GM21717 (cell line): ENCODE data around the gene JMJD6.
"Not testable (repeated sequence)": the region's sequence is repeated elsewhere in the genome, so short reads cannot be mapped to it uniquely, and the experiment has no call there.

ENCODE experiments used
- ATAC-seq: cut with Tn5 transposase; IDR thresholded peaks from one replicate; pipeline ENCODE4 v1.9.1; 2021; ENCODE audit warnings: mild to moderate bottlenecking, moderate library complexity; ENCODE audit not compliant: unreplicated experiment

JMJD6 gene

GRCh38 chr17:76718516-76718915, 7.9 kb downstream of the JMJD6 start:
- no peak for ATAC-seq

DNA sequence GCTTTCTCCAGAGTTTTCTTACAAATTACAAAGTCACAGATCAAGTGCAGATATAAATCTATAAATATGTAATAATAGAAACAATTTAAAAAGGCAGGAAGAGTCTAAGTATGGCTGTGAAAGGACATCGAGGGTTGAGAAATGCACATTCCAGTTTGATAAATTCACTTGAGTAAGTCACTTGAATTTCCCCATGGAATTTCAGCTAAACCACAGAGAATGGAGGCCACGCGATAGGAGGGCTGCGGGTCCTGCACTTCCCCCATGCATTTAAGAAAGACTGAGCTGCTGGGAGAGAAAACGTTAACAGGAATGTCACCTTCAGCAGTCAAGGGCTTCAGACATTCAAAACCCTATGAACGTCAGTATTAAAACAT, 9.6 kb downstream of the JMJD6 start:
- no peak for ATAC-seq

- no peak for ATAC-seq
Observed at GRCh38 chr17:76716146-76716838, 10.1 kb downstream of the JMJD6 start.

GRCh38 chr17:76715496-76715830, 10.9 kb downstream of the JMJD6 start:
- no peak for ATAC-seq

DNA sequence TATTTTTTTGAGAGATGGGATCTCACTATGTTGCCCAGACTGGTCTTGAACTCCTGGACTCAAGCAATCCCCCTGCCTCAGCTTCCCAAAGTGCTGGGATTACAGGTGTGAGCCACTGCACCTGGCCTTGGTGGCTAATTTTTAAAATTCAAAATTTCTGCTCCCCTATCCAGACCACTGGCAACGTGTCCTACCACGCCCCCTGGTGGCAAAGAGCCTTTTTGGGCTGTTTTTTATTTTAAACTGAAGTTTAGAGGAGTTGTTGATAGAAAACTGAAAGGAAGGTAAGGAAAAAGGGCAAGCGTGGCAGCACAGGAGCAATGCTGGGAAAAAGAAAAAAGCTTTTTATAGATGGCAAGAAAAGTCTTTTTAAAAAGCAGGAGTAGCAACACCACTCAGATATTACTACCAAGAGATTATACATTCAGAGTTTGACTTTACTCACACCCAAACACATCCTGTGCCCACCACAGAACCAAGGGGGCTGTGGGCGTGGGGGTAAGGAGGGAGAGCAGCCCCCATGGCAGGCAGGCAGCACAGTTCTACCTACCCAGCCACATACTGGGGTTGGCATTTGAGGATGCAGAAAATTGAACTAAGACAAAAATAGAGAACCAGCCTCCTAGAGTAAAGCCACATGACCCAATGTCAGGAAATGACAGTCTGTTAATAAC, 11.4 kb downstream of the JMJD6 start:
- no peak for ATAC-seq

GRCh38 chr17:76714336-76714735, 12.1 kb downstream of the JMJD6 start:
- no peak for ATAC-seq

GRCh38 chr17:76713765-76714164, 12.6 kb downstream of the JMJD6 start:
- ATAC-seq: no peak

DNA sequence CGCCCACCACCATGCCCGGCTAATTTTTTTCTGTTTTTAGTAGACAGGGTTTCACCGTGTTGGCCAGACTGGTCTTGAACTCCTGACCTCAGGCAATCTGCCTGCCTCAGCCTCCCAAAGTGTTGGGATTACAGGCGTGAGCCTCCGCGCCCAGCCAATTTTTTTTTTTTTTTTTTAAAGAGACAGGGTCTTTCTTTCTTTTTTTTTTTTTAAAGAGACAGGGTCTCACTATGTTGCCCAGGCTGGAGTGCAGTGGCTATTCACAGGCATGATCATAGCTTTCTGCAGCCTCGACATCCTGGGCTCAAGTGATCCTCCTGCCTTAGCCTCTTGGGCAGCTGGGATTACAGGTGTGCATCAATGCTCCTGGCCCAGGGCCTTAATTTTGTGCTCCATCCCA, 14.1 kb downstream of the JMJD6 start:
- ATAC-seq: not testable (repeated sequence)

DNA sequence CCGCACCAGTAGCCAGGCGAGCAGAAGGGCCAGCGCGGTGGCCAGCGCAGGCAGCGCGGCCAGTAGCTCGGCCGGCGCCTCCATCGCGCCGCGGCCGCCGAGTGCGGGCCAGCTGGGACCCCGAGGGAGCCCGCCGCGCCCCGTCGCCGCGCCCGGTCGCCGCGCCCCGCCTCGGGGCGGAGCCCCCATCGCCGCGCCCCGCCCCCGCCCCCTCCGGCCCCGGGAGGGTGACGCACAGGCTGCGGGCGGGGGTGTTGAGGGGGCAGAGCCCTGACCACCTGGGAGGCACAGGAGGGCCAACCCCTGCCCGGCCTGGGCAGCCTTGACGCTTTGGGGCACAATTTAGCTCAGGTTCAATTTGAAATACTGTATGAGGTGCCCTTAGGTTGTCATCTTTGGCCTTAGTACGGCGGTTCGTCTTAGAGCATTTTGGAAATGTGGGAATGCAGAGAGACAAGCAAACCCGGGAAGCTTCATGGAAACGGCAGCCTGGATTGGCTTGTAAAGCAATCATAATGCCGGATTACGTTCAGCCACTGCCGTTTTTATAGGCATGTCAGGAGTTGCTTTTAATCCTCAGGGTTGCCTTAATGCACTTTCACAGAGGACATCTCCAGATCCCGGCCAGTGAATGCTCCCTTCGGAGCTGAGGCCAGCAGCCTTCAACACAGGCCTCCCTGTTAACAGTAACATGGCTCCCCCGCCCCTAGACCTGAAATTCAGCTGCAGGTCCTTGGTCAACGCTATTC, 15.4 kb downstream of the JMJD6 start, which contains the start of gene MXRA7:
MXRA7 (minus strand) TSS at position 103 of the 749 bp plus-strand sequence; CDS start at position 84, 19 bp downstream.
- no peak for ATAC-seq

DNA sequence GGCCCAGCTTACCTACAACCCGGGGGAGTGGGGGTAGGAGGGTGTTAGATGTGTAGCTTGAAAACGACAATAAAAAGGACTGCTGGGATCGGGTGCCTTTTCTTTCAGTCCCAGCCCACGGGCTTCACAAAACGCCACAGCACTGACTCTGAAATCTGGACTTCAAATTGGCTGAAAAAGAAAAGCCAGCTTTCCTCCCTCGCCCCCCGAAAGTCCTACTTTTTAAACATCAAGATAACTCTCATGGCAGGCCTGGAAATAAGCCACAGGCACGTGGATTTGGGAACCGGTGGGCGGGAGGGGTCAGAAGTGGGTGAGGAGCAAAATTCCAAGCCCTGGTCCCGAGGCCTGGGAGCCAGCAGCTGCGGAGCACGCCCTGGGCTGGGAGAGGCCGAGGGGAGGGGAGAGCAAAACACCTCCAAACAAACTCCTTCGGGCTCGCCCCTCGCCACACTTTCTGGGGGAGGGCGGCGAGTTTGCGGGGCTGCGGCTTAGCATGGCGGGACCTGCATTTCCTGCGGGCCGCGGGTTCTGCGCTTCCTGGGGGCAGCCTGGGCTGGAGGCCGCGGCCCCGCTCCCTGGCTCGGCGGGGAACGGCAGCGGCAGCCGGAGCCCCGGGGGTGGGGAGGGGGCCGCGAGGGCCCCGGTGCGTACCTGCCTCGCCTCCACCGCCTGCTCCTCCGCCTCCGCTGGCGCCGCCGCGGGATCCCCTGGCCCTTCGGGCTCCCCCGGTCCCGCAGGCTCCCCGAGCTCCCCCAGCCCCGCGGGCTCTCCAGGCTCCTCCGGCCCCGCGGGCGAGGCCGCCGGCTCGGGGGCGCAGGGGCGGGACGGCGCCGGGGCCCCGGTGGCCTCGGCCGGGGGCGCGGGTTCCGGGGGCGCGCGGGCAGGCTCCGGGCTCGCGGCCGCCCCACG, 16.2 kb downstream of the JMJD6 start:
- not testable (repeated sequence) for ATAC-seq

GRCh38 chr17:76709077-76709950, 17.1 kb downstream of the JMJD6 start:
- no peak for ATAC-seq

DNA sequence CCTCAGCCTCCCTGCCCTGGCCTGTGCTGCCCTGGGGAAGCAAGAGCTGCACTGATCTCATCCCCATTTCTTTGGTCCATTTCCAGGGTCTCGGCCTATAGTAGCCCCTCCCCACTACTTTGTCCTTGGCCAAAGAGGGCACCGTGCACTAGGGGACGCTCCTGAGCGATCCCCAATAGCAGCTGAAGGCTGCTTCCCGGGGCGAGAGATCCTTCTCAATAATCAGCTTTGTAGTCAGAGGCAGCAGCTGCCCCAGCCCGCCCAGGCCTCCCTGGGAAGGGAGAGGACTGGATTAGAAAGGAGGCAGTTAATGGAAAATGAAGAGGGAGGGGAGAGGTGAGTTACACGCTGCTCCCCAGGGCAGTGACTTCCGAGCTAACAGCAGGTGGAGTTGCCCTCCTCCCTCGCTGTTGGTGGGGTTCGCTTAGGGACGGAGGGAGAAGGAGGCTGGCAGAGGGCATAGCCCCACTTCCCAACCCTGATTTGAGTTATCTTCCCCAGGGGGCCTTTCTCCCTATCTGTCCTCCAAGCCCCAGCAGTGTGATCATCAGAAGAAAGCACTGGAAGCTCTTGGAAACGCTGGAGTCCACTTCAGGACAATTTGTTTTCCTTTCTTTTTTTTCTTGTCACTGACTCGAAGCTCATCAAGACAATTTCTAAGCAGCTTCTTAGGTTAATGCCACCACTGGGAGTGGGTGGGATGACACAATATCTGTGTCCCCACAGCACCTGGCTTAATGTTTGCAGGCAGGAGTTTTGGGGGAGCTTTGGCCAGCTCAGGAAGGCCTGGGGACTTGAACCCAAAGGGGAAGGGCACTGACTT, 18.2 kb downstream of the JMJD6 start:
- ATAC-seq: no peak

DNA sequence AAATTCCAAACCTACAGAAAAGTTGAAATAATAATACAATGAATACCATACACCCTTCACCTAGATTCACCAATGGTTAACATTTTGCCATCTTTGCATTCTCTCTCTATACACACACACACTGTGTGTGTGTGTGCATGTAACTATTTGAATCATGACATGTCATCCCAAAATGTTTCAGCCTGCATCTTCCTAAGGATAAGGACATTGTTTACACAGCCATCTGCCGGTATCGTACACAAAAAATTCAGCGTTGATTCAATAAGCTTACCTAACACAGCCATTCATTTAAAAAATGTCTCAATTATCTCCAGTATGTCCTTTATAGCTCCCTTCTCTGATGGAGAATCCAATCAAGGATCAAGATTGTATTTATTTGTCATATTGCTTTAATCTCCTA, 19.6 kb downstream of the JMJD6 start:
- no peak for ATAC-seq

DNA sequence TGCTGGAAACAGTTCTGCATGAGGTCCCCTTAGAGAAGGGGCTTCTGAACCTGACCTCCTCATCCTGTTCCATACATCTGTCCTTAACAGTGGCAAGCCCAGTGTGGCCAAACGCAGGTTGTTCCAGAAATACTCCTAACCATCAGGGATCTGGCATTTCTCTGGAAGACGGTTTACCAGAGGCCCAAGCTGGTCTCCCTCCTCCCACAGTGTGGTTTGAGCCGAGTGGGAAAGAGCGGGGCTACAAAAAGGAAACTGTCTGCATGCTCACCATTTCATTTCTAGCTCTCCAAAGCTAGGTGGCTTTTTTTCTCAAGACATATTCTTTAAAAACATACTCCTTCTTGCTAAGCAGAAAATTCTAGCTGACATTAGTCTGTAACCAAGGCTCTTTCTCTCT, 21.6 kb downstream of the JMJD6 start:
- ATAC-seq: no peak

DNA sequence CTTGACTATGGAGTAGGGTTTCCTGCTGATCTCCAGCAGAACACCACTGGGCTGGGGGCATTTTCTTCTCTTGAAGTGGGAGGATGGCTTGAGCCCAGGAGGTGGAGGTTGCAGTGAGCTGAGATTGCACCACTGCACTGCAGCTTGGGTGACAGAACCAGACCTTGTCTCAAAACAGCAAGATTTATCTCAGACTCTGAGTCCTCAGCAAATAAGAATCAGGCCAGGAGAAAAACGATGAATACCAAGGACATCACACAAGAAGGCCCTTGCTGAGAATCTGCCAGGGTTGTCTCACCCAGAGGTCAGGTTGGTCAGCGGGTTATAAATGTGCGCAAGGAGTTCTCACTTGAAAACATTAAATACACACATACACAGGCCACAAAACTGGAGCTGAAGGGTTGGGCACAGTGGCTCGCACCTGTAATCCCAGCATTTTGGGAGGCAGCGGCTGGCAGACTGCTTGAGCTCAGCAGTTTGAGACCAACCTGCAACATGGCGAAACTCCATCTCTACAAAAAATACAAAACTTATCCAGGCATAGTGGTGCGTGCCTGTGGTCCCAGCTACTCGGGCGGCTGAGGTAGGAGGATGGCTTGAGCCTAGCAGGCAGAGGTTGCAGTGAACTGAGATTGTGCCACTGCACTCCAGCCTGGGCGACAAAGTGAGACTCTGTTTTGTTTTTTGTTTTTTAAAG, 23.3 kb downstream of the JMJD6 start:
- no peak for ATAC-seq

GRCh38 chr17:76702076-76702475, 24.3 kb downstream of the JMJD6 start:
- ATAC-seq: no peak

- no peak for ATAC-seq
Observed at GRCh38 chr17:76701471-76701967, 24.9 kb downstream of the JMJD6 start.
